RWPE2 (cell line): ENCODE results near the gene SNN.
A peak's percentile ranks its signal among the peaks of the same experiment; 100 is the strongest.

Experiments
- ATAC-seq: fragments of 200-7000 bp; cut with Tn5 transposase; 3 replicates; pipeline ENCODE4 v1.9.1; 2021; ENCODE audit warnings: low read depth
- DNase-seq: peaks from one replicate; pipeline ENCODE4 v3.0.0-alpha.2; 2020; ENCODE audit warnings: low spot score
- H3K27ac ChIP-seq: fragments of 450-650 bp; 2 replicates; pipeline ENCODE4 v1.5.1; 2017; ENCODE audit warnings: mild to moderate bottlenecking; ENCODE audit not compliant: poor library complexity, severe bottlenecking
- H3K27me3 ChIP-seq: fragments of 250-450 bp; sonication (Bioruptor Pico); 2 replicates; pipeline ENCODE4 v1.5.1; 2021; ENCODE audit warnings: mild to moderate bottlenecking, moderate library complexity; ENCODE audit not compliant: insufficient read depth, poor library complexity, severe bottlenecking
- H3K36me3 ChIP-seq: fragments of 250-450 bp; sonication (Bioruptor Pico); 2 replicates; pipeline ENCODE4 v1.5.1; 2020; ENCODE audit warnings: low read depth, mild to moderate bottlenecking, moderate library complexity
- H3K4me1 ChIP-seq: fragments of 250-450 bp; sonication (Bioruptor Pico); 2 replicates; pipeline ENCODE4 v1.5.1; 2021; ENCODE audit warnings: mild to moderate bottlenecking, moderate library complexity; ENCODE audit not compliant: insufficient read depth, poor library complexity, severe bottlenecking
- H3K4me3 ChIP-seq: fragments of 250-450 bp; sonication (Bioruptor Pico); 2 replicates; pipeline ENCODE4 v1.5.1; 2021; ENCODE audit warnings: mild to moderate bottlenecking, moderate library complexity; ENCODE audit not compliant: severe bottlenecking
- H3K9me3 ChIP-seq: fragments of 250-450 bp; sonication (Bioruptor Pico); 2 replicates; pipeline ENCODE4 v1.5.1; 2021; ENCODE audit warnings: mild to moderate bottlenecking, moderate library complexity; ENCODE audit not compliant: severe bottlenecking
- CTCF ChIP-seq: fragments of 450-650 bp; IDR thresholded peaks from one replicate; pipeline ENCODE4 v1.5.1; 2017; ENCODE audit warnings: mild to moderate bottlenecking, moderate library complexity; ENCODE audit not compliant: poor library complexity, severe bottlenecking

SNN gene

GRCh38 chr16:11621920-11622651 lies 46.2 kb upstream of the SNN start:
- Histone ChIP-seq H3K4me3 (no peak overlapping the region), H3K4me1 (peaks cover 4% of the 10 kb centered on the region), H3K27me3 (no peaks in the 10 kb centered on the region), H3K27ac (no peak overlapping the region), H3K36me3 (no peaks in the 10 kb centered on the region), H3K9me3 (no peaks in the 10 kb centered on the region)
- ATAC-seq, result peak; percentile 30; the same call in 2 of the 3 replicates
- TF ChIP-seq CTCF, result no peak
- no peak for DNase-seq

GRCh38 chr16:11624205-11624604 lies 44.0 kb upstream of the SNN start:
- no peak for TF ChIP-seq CTCF
- Histone ChIP-seq H3K9me3 (no peaks in the 10 kb centered on the region), H3K27ac (peak overlapping the region; percentile 97), H3K36me3 (no peaks in the 10 kb centered on the region), H3K4me3 (no peak overlapping the region), H3K27me3 (no peaks in the 10 kb centered on the region), H3K4me1 (peaks cover 20% of the 10 kb centered on the region)
- no peak for DNase-seq
- ATAC-seq, result no peak

- no peak for TF ChIP-seq CTCF
- no peak for ATAC-seq
- no peaks in the 10 kb centered on the region for H3K27me3 ChIP-seq
- peak overlapping the region; percentile 97 for H3K27ac ChIP-seq
- H3K36me3 ChIP-seq, result no peaks in the 10 kb centered on the region
- no peak for DNase-seq
- H3K4me1 ChIP-seq, result peaks cover 20% of the 10 kb centered on the region
- no peak overlapping the region for H3K4me3 ChIP-seq
- no peaks in the 10 kb centered on the region for H3K9me3 ChIP-seq
Measured at GRCh38 chr16:11624636-11625607, 43.3 kb upstream of the SNN start.

- ATAC-seq, result no peak
Measured at GRCh38 chr16:11625769-11626168, 42.5 kb upstream of the SNN start.

More at GRCh38 chr16:11625769-11626168, 42.5 kb upstream of the SNN start:
- no peak for DNase-seq
- no peak for TF ChIP-seq CTCF
- H3K4me3 ChIP-seq, result no peak overlapping the region
- peak overlapping the region; percentile 97 for H3K27ac ChIP-seq
- peaks cover 24% of the 10 kb centered on the region for H3K4me1 ChIP-seq
- no peaks in the 10 kb centered on the region for H3K9me3 ChIP-seq
- H3K27me3 ChIP-seq, result no peaks in the 10 kb centered on the region
- H3K36me3 ChIP-seq, result no peaks in the 10 kb centered on the region
